Measurements from ENCODE around the gene SUGP2. TPM values are rescaled to one million over a fixed set of nuclear protein-coding genes. Genes with fewer than 3 reads are reported as not detected.

The SUGP2 gene
- total RNA-seq, 6 donors from 2014 or later: 33.6 to 179 (median 64.9) TPM

DNA sequence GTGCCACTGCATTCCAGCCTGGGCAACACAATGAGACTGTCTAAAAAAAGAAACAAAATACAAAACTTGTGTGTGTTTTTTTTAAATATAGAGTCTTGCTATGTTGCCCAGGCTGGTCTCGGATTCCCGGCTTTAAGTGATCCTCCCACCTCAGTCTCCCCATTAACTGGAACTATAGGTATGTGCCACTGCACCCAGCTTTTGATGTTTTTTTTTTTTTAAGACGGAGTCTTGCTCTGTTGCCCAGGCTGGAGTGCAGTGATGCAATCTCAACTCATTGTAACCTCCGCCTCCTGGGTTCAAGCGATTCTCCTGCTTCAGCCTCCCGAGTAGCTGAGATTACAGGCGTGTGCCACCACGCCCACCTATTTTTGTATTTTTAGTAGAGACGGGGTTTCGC, 37.0 kb downstream of the SUGP2 start:
- no peak for DNase-seq
- WGBS, 2 donors: 87% methylated on average over 10 of the region's 10 CpGs
- Histone ChIP-seq H3K4me1 (peaks cover 0 to 13% (median 3%) of the 10 kb centered on the region in 4 donors), H3K4me3 (no peak overlapping the region), H3K9me3 (no peaks in the 10 kb centered on the region), H3K36me3 (peaks cover 14 to 76% (median 61%) of the 10 kb centered on the region in 4 donors), H3K27me3 (no peaks in the 10 kb centered on the region), H3K27ac (no peak overlapping the region)
- no peak for ATAC-seq (ENCODE audit: low FRiP score in 2 of 2)
- TF ChIP-seq POLR2AphosphoS5 (IDR thresholded peaks at IDR 0.05) (no peak), POLR2A (IDR thresholded peaks at IDR 0.05) (no peak), EP300 (IDR thresholded peaks at IDR 0.05) (no peak)
- TF ChIP-seq, protein P1, sequence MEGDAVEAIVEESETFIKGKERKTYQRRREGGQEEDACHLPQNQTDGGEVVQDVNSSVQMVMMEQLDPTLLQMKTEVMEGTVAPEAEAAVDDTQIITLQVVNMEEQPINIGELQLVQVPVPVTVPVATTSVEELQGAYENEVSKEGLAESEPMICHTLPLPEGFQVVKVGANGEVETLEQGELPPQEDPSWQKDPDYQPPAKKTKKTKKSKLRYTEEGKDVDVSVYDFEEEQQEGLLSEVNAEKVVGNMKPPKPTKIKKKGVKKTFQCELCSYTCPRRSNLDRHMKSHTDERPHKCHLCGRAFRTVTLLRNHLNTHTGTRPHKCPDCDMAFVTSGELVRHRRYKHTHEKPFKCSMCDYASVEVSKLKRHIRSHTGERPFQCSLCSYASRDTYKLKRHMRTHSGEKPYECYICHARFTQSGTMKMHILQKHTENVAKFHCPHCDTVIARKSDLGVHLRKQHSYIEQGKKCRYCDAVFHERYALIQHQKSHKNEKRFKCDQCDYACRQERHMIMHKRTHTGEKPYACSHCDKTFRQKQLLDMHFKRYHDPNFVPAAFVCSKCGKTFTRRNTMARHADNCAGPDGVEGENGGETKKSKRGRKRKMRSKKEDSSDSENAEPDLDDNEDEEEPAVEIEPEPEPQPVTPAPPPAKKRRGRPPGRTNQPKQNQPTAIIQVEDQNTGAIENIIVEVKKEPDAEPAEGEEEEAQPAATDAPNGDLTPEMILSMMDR (IDR thresholded peaks at IDR 0.05): no peak

DNA sequence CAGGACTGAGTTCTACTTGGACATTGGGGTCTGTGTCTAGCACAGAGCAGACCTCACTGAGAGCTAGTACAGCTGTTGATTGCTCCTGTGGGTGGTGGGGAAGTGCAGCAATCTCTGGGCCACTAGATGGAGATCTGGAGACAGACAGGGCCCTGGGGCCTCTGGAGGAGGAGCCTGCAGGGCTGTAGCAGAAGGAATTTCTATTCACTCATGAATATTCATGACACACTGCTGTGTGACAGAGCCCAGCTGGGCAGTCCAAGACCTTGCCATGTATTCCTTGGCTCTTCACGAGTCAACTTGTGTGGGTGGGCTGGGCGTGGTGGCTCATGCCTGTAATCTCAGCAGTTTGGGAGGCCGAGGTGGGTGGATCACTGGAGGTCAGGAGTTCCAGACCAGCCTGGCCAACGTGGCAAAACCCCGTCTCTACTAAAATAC, 37.5 kb downstream of the SUGP2 start:
- H3K36me3 ChIP-seq: peaks cover 13 to 76% (median 60%) of the 10 kb centered on the region in 4 donors
- no peaks in the 10 kb centered on the region for H3K27me3 ChIP-seq
- H3K4me3 ChIP-seq: no peak overlapping the region
- TF ChIP-seq, protein P1 (IDR thresholded peaks at IDR 0.05): peak in 3 of 6 experiments; percentile 19 to 35 (median 24)
- TF ChIP-seq EP300 (IDR thresholded peaks at IDR 0.05) (no peak), POLR2AphosphoS5 (IDR thresholded peaks at IDR 0.05) (peak; percentile 29 to 32), POLR2A (IDR thresholded peaks at IDR 0.05) (no peak)
- no peaks in the 10 kb centered on the region for H3K9me3 ChIP-seq
- DNase-seq (peak in 1 of 2 donors; percentile 39), ATAC-seq (ENCODE audit: low FRiP score in 2 of 2) (peak; percentile 70 to 72)
- no peak overlapping the region for H3K27ac ChIP-seq
- H3K4me1 ChIP-seq: peaks cover 0 to 13% (median 3%) of the 10 kb centered on the region in 4 donors
- 55 to 71% methylated on average over 5 of the region's 5 CpGs for WGBS, 2 donors

DNA sequence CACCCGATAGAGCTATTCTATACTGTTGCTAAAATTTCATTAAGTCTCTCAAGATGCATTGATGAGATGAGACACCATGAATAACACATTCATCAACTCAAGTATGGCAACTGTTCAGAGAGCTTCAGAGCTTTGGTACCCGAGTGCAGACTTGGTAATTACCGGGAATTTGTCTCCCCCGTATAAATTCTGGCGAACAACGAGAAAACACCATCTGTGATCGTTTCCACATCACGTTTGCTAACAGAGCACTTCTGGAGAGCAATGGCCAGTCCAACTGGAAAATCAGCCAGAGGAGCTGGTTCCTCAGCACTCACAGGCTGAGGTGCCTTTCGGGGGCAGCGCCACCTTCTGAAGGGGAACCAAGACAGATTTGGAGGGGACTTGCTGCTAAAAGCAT, 40.2 kb downstream of the SUGP2 start:
- no peak overlapping the region for H3K4me3 ChIP-seq
- H3K27ac ChIP-seq: no peak overlapping the region
- DNase-seq: no peak

DNA sequence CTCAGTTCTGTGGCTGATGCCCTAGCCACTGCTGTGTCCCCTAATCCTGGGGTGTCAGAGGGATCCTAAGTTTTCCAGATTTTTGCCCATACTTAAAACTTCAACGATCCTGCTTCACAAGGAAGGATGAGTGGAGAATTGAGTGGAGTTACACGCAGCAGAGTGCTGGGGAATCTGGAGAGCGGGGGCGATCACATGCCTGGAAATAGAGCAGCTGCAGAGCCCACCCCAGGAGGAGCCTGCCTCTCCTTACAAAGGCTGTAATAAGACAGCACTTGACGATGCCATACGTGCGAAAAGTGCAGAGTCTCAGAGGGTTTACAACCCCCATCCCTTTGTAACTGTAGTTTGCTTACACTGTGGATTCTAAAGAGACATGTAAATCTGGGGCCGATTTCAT, 40.6 kb downstream of the SUGP2 start:
- Histone ChIP-seq H3K4me3 (no peak overlapping the region), H3K27ac (no peak overlapping the region), H3K4me1 (peaks cover 0 to 3% (median 0%) of the 10 kb centered on the region in 4 donors), H3K36me3 (peaks cover 11 to 56% (median 44%) of the 10 kb centered on the region in 4 donors), H3K27me3 (no peaks in the 10 kb centered on the region), H3K9me3 (no peaks in the 10 kb centered on the region)
- DNase-seq (no peak), ATAC-seq (ENCODE audit: low FRiP score in 2 of 2) (no peak)
- TF ChIP-seq, protein P1 (IDR thresholded peaks at IDR 0.05): no peak
- TF ChIP-seq POLR2A (IDR thresholded peaks at IDR 0.05): no peak
- no peak for TF ChIP-seq EP300 (IDR thresholded peaks at IDR 0.05)
- TF ChIP-seq POLR2AphosphoS5 (IDR thresholded peaks at IDR 0.05): no peak
- WGBS, 2 donors: 78 to 81% methylated on average over 8 of the region's 8 CpGs

More for the DNA sequence above, 40.2 kb downstream of the SUGP2 start:
- Histone ChIP-seq H3K4me1 (peaks cover 0 to 3% (median 0%) of the 10 kb centered on the region in 4 donors), H3K27me3 (no peaks in the 10 kb centered on the region), H3K36me3 (peaks cover 11 to 58% (median 45%) of the 10 kb centered on the region in 4 donors), H3K9me3 (no peaks in the 10 kb centered on the region)
- WGBS, 2 donors: 70 to 76% methylated on average over 10 of the region's 10 CpGs
- no peak for TF ChIP-seq EP300 (IDR thresholded peaks at IDR 0.05)
- TF ChIP-seq POLR2A (IDR thresholded peaks at IDR 0.05): no peak
- TF ChIP-seq POLR2AphosphoS5 (IDR thresholded peaks at IDR 0.05): no peak
- TF ChIP-seq, protein P1 (IDR thresholded peaks at IDR 0.05): no peak
- ATAC-seq (ENCODE audit: low FRiP score in 2 of 2): no peak

DNA sequence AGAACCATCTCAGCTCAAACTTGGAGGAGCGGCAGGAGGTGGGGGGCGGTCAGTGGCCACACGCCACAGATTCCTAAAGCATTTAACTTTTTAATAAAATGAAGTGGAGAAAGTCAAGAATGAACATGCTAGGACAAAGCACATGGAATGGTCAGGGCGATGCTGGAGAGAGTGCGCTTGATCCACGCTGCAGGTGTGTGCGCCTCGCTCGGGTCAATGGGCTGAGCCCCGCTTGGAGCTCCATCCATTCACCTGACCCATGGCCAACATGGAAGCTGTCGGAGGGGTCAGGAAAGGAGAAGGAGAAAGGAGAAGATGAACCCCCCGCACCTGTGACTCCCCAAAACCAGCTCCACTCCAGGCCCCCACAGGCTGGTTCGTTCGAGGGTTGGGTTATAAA, 41.8 kb downstream of the SUGP2 start:
- ATAC-seq (ENCODE audit: low FRiP score in 2 of 2): no peak
- peaks cover 3 to 9% (median 7%) of the 10 kb centered on the region in 4 donors for H3K4me1 ChIP-seq
- 88 to 97% methylated on average over 14 of the region's 14 CpGs for WGBS, 2 donors
- no peak overlapping the region for H3K27ac ChIP-seq
- no peaks in the 10 kb centered on the region for H3K27me3 ChIP-seq
- H3K36me3 ChIP-seq: peaks cover 11 to 48% (median 40%) of the 10 kb centered on the region in 4 donors
- peak in 1 of 2 donors; percentile 58 for DNase-seq
- H3K4me3 ChIP-seq: no peak overlapping the region
- H3K9me3 ChIP-seq: no peaks in the 10 kb centered on the region
- no peak for TF ChIP-seq EP300 (IDR thresholded peaks at IDR 0.05)
- TF ChIP-seq, protein P1 (IDR thresholded peaks at IDR 0.05): no peak
- TF ChIP-seq POLR2AphosphoS5 (IDR thresholded peaks at IDR 0.05): no peak
- TF ChIP-seq POLR2A (IDR thresholded peaks at IDR 0.05): no peak

All from upper lobe of left lung (tissue), 6 donors.